Adrenal gland (tissue), 12 donors: Measurements from ENCODE around the gene SLC22A3. TPM values are rescaled to one million over a fixed set of nuclear protein-coding genes. Genes with fewer than 3 reads are reported as not detected.

ENCODE experiments used
- DNase-seq, 7 donors: peaks; one replicate each; pipeline ENCODE4 v3.0.0-alpha.2; 2019 to 2020
- H3K27ac ChIP-seq, 5 donors: fragments of 200-600 bp; sonication (generic) in 4 of 5; 1 replicate in 3 of 5; 2 replicates in 2 of 5; pipeline versions ENCODE4 v1.5.1 to v1.8.0; 2016 to 2020; ENCODE audit warnings: mild to moderate bottlenecking in 1 of 5
- H3K27me3 ChIP-seq: fragments of 200-600 bp; 2 replicates; pipeline ENCODE4 v1.8.0; 2021
- H3K36me3 ChIP-seq, 2 donors: fragments of 200-600 bp; replicated peaks in 1 of 2; 1 replicate in 1 of 2; 2 replicates in 1 of 2; pipeline versions ENCODE4 v1.5.1 to v1.8.0; 2018 to 2022
- H3K4me1 ChIP-seq, 2 donors: fragments of 200-600 bp; replicated peaks in 1 of 2; 1 replicate in 1 of 2; 2 replicates in 1 of 2; pipeline versions ENCODE4 v1.5.1 to v1.8.0; 2018 to 2021
- H3K4me3 ChIP-seq, 4 donors: fragments of 200-600 bp; sonication (generic) in 3 of 4; one replicate each; pipeline ENCODE4 v1.5.1; 2016 to 2018
- H3K9me3 ChIP-seq, 3 donors: fragments of 200-600 bp; sonication (generic) in 1 of 3; replicated peaks in 1 of 3; 1 replicate in 2 of 3; 2 replicates in 1 of 3; pipeline versions ENCODE4 v1.5.1 to v1.8.0; 2016 to 2021
- POLR2A ChIP-seq, 2 donors: fragments of 450-650 bp; IDR thresholded peaks; one replicate each; pipeline ENCODE4 v1.6.1; 2017; ENCODE audit warnings: antibody characterized with exemption in 2 of 2, mild to moderate bottlenecking in 2 of 2, moderate library complexity in 1 of 2
- WGBS, 4 donors: extraction: QIAGEN DNeasy Blood & Tissue Kit in 2 of 4; methylation state at CpG; one replicate each; pipeline versions ENCODE4 v1.1.5 to v1.1.7; 2013 to 2017; 5-methylcytosine and 5-hydroxymethylcytosine counted together
- intact Hi-C, 2 donors: fragments of 100-400 bp; cut with DNase I; formaldehyde crosslinking; loops; one replicate each; pipeline versions ENCODE4 v1.14.1 to v1.15.0; 2022 to 2023
- polyA plus RNA-seq, 3 donors: library from polyadenylated mRNA; stranded (reverse); fragments of 200-250 nt in 2 of 3; fragments of 350-450 nt in 1 of 3; fragmentation: Illumina TruSeq in 1 of 3; extraction: RNeasy Lipid Tissue Mini Kit (QIAGEN cat#74804) in 1 of 3; gene quantifications; one replicate each; pipeline ENCODE4 v1.2.3, GENCODE V29; 2013 to 2014
- total RNA-seq, 9 donors: library from RNA; depleted of rRNA in 4 of 9; stranded (reverse); fragments of >200 nt in 4 of 9; fragments of 120-200 nt in 1 of 9; fragmentation: NEBNext Ultra II Directional in 1 of 9; extraction: Animal tissue kit (Norgen Biotek cat#: 25700) in 1 of 9; gene quantifications; one replicate each; pipeline versions ENCODE4 v1.1.0 to v1.2.4, GENCODE V29; 2013 to 2023
- TF ChIP-seq, protein P1 (sequence below), 6 experiments: fragments of 450-650 bp in 4 of 6; fragments of 200-600 bp in 2 of 6; sonication (generic) in 1 of 6; IDR thresholded peaks; 1 replicate in 5 of 6; 2 replicates in 1 of 6; pipeline versions ENCODE4 v1.5.1 to v1.8.0; 2016 to 2021; ENCODE audit warnings: antibody characterized with exemption in 6 of 6, mild to moderate bottlenecking in 2 of 6, moderate library complexity in 1 of 6
- donor health status: healthy with polysubstance abuse.
- donor health status: Bipolar disorder and iron deficiency.
- donor health status: DM: yes; HTN: yes; CAD: no.
- donor health status: DM: no; HTN: no; CAD: no.
- donor health status: DM: no; HTN: no; CAD: no.
- donor health status: DM: yes; HTN: yes; CAD: no.

Gene SLC22A3
- total and polyA plus RNA-seq, 12 donors: 7.2 to 51.9 (median 31.2) TPM

GRCh38 chr6:160429620-160429895 lies 81.4 kb downstream of the SLC22A3 start:
- intact Hi-C loops: no loop called here
- Histone ChIP-seq H3K9me3 (no peaks in the 10 kb centered on the region), H3K36me3 (no peaks in the 10 kb centered on the region), H3K4me1 (peaks cover 26 to 40% of the 10 kb centered on the region in 2 donors), H3K4me3 (no peak overlapping the region), H3K27ac (peak overlapping the region in 2 of 5 donors; percentile 46 to 78), H3K27me3 (no peaks in the 10 kb centered on the region)
- DNase-seq: no peak
- TF ChIP-seq POLR2A (IDR thresholded peaks at IDR 0.05): no peak
- TF ChIP-seq, protein P1, sequence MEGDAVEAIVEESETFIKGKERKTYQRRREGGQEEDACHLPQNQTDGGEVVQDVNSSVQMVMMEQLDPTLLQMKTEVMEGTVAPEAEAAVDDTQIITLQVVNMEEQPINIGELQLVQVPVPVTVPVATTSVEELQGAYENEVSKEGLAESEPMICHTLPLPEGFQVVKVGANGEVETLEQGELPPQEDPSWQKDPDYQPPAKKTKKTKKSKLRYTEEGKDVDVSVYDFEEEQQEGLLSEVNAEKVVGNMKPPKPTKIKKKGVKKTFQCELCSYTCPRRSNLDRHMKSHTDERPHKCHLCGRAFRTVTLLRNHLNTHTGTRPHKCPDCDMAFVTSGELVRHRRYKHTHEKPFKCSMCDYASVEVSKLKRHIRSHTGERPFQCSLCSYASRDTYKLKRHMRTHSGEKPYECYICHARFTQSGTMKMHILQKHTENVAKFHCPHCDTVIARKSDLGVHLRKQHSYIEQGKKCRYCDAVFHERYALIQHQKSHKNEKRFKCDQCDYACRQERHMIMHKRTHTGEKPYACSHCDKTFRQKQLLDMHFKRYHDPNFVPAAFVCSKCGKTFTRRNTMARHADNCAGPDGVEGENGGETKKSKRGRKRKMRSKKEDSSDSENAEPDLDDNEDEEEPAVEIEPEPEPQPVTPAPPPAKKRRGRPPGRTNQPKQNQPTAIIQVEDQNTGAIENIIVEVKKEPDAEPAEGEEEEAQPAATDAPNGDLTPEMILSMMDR (IDR thresholded peaks at IDR 0.05): no peak
- 68 to 78% (median 73%) methylated on average over 4 of the region's 4 CpGs for WGBS, 4 donors

DNA sequence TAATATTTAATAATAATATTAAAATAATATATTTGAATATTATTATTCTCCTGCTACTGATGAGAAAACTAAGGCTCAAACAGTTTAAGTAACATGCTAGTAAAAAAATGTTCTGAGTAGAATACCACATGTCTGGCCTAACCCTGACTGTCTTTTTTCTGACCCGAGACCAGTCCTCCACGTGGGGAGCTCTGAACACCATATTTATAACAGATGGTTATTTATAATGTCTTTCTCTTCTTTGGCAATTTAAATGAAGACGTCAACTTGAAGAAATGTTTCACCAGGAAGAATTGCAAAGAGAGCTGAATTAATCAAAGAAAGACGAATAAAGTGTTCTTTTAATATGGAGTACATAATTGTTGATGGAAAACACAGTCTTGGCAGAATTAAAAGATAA lies 82.0 kb downstream of the SLC22A3 start:
- TF ChIP-seq, protein P1 (IDR thresholded peaks at IDR 0.05): no peak
- no peak for TF ChIP-seq POLR2A (IDR thresholded peaks at IDR 0.05)
- Histone ChIP-seq H3K27ac (peak overlapping the region in 4 of 5 donors; percentile 8 to 79 (median 73)), H3K4me3 (peak overlapping the region in 1 of 4 donors; percentile 8), H3K9me3 (no peaks in the 10 kb centered on the region), H3K4me1 (peaks cover 26 to 40% of the 10 kb centered on the region in 2 donors), H3K36me3 (no peaks in the 10 kb centered on the region), H3K27me3 (no peaks in the 10 kb centered on the region)
- DNase-seq: no peak
- WGBS, 4 donors: 25 to 36% (median 31%) methylated on average over 4 of the region's 4 CpGs
- intact Hi-C loops: no loop called here

- peak overlapping the region in 4 of 5 donors; percentile 8 to 79 (median 73) for H3K27ac ChIP-seq
- DNase-seq: peak in 6 of 7 donors; percentile 47 to 72 (median 60)
Measured at GRCh38 chr6:160430751-160431150, 82.6 kb downstream of the SLC22A3 start.

DNA sequence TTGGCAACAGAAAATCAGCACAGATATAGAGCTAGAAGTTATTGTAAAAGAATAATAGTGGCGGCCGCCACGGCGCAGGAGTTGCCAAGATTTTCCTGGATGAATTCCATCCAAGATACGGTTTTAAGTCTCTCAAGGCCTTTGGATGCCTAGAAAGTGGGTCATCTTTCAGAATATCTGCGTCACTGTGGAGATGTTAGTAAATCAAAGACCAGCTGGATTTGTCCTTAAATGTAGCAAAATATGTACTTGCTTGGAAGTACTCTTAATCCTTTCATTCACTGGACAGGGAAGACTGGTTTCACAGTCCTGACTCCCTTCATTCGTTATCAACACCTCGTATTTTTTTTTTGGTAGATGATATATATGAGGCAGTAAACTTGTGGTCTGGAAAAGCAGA lies 83.0 kb downstream of the SLC22A3 start:
- Histone ChIP-seq H3K4me3 (no peak overlapping the region), H3K27ac (peak overlapping the region; percentile 50 to 79 (median 71)), H3K9me3 (no peaks in the 10 kb centered on the region), H3K27me3 (no peaks in the 10 kb centered on the region), H3K4me1 (peaks cover 26 to 40% of the 10 kb centered on the region in 2 donors), H3K36me3 (no peaks in the 10 kb centered on the region)
- intact Hi-C loops: no loop called here
- DNase-seq: peak; percentile 74 to 93 (median 81)
- TF ChIP-seq, protein P1 (IDR thresholded peaks at IDR 0.05): no peak
- TF ChIP-seq POLR2A (IDR thresholded peaks at IDR 0.05): no peak
- 19 to 31% (median 27%) methylated on average over 8 of the region's 8 CpGs for WGBS, 4 donors

More at GRCh38 chr6:160430751-160431150, 82.6 kb downstream of the SLC22A3 start:
- intact Hi-C loops: no loop called here
- peak overlapping the region in 2 of 4 donors; percentile 8 to 15 for H3K4me3 ChIP-seq
- peaks cover 26 to 40% of the 10 kb centered on the region in 2 donors for H3K4me1 ChIP-seq
- no peak for TF ChIP-seq POLR2A (IDR thresholded peaks at IDR 0.05)
- TF ChIP-seq, protein P1 (IDR thresholded peaks at IDR 0.05): no peak
- H3K36me3 ChIP-seq: no peaks in the 10 kb centered on the region
- H3K9me3 ChIP-seq: no peaks in the 10 kb centered on the region
- WGBS, 4 donors: 26 to 42% (median 32%) methylated on average over 5 of the region's 5 CpGs
- no peaks in the 10 kb centered on the region for H3K27me3 ChIP-seq
